HG03139 (cell line): ENCODE measurements around the gene PCGF3.
"Not testable (repeated sequence)": the region's sequence is repeated elsewhere in the genome, so short reads cannot be mapped to it uniquely, and the experiment has no call there.

ENCODE experiments used
- ATAC-seq: cut with Tn5 transposase; IDR thresholded peaks from one replicate; pipeline ENCODE4 v1.9.1; 2021; ENCODE audit not compliant: unreplicated experiment

The PCGF3 gene

DNA sequence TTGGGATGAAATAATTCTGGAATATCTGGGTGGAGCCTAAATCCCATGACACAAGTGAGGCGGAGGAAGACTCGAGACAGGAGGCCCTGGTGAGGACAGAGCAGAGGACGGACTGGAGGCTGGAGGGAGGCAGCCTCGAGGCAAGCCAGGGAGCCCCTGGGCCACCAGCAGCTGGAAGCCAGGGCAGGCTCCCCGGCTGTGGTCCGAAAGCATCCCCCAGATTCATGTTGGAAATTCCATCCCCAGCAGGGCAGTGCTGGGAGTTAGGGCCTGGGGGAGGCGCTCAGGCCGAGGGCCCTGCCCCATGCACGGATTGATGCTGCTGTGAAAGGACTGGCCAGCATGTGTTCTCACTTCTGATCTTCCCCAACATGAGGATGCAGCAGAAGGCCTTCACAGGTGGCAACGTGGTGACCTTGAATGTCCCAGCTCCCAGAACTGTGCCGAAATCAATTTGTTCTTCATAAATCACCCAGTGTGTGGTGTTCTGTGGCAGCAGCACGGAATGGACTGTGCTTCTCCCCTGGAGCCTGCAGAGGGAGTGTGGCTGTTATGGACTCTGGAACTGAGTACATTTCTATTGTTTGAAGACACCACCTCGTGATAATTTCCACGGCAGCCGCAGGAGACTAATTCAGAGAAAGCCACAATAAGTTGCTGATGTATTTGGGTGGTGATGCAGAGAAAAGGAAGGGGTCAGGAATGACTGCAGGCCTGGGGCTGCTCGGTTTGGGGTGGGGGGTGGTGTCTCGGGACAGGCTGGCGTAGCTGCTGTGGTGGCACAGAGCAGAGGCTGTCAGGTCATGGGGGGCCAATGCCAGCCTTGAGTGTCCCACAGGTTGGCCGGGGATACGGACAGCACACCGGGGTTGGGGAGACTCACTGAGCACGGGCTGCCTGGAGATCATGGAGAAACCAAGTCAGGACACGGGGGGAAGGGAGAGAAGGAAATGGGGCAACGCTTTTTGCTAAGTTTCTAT is 56.9 kb downstream of the PCGF3 start:
- ATAC-seq, result no peak

DNA sequence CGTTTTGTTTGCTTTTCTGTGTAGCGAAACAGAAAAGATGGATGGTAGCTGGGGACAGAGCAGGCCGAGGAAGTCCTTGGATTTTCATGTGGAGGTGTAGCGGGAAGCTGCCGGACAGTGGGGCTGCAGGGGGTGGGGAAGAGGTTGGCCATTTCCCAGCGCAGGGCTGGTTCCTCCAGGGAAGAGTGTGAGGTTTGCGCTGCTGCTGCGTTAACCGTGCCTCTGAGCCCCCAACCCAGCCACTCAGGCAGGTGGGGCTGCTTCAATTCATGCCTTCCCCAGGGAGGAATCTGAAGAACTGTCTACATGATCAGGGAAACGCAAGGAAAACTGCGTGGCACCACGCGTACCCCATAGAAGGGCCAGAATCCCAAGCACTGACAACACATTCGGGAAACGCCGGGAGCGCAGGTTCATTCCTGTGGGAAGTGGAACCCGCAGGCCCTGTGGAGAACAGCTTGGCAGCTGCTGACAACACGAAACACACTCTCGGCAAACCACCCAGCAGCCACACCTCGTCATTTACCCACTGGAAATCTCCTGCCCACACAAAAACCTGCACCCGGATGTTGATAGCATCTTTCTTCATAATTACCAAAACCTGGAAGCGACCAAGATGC is 57.7 kb downstream of the PCGF3 start:
- ATAC-seq, result no peak

DNA sequence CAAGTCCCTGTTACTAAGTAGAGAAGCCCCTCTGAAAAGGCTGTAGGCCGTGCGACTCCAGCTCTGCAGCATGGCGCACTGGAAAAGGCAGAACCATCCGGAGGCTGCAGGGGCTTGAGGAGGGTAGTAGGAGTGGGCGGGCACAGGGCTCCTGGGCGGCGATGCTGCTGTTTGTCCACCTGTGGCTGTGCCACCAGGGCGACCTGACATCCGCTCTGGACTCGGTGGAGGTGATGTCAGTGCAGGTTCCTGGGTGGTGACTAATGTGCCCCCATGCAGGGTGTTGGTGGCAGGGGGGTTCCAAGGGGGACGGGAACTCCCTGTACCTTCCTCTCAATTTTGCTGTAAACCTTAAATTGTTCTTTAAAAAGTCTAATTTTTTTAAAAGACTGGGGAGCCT is 58.3 kb downstream of the PCGF3 start:
- ATAC-seq, result no peak

DNA sequence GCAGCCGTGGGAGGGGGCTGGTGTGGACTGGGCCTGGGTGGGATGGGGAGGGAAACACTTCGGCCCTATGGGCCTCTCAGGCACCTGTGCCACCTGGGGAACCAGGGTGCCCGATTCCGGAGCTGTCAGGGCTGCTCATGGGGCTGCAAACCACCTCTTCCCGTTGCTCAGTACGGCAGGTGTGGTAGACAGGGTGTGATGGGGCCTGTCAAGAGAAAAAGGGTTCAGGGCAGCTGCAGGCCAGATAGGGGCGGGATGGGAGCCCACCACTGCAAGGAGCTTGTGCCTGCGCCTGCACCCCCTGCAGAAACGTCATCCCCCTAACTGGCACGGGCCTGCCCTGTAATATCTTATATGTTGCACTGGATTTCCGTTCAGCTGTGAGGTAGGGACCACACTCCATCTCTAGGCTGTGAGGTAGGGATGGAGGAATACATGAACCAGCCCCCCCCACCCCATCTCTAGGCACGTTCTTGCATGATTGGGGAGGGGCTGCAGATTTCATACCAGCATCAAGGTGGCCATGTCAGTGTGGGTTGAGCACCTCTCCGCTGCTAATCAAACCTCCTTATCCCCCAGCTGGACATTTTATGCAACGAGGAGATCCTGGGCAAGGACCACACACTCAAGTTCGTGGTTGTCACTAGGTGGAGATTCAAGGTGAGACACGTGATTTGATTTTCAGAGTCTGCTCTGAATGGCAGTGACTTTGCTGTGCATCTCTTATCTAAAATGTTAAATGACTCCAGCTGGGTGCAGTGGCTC is 59.0 kb downstream of the PCGF3 start:
- no peak for ATAC-seq

DNA sequence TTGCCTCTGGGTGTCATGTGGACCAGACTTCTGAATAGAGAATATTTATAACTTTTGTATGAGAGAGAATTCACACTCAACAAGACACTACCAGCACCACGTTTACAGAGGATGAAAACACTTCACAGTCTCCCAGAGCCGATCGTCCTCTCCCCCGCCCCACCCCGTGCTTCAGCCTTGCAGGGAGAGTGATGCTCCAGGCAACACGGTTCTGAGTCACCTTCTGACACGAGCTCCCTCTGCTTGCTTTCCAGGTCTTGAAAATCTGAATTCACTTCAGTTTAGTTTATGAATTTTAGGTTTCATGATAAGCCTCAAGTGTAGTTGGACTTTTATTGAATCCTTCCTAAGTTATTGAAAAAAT is 60.5 kb downstream of the PCGF3 start:
- no peak for ATAC-seq

DNA sequence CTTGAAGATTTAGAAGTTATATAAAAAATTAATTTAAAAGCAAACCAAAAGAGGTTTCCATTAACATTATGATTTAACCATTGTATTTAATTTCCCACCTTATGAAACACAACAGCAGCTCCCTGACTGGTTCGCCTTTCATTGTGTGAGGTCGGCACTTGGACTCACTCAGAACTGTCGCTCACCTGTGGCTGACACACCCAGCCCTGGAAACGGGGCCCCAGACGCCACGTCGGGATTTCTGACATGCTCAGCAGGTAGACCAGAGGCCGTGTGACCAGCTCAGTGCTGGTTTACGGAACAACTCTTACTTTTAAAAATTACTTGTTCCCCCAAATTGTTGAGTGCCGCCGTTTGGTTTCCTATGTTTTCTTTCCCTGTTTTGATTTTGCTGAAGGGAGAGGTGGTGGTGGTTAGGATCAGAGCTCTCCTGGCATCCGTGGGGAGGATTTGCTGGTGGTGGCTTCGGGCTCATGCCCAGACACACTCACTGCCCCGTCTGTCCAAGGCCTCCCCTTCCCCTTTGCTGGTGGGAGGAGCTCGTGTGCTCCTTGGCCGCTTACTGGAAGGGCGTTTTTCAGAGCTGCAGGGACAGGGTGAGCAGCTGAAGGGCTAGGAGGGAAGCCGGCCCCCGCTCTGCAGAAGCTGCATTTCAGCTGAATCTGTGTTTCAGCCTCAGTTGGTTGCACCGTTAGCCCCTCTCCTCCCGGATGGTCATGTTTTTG is 61.1 kb downstream of the PCGF3 start:
- no peak for ATAC-seq

DNA sequence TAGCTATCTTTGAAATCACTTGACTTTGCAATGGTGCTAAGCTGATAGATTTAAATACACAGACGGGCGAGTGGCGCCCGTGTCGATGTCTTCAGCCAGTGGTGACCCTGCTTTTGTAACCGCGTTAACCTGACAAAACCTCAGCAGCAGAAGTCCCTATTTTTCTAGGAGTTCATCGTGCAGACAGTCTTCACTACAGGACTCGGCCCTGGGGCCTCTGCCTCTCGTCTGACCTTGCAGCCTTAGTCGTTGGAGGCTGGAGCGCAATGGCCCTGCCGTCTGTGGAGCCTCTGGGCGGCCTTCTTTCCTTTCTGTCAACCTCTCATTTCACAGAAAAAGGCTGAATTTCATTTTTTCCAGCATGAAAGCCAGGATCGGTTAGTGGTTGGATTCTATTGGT is 62.4 kb downstream of the PCGF3 start:
- ATAC-seq, result no peak

DNA sequence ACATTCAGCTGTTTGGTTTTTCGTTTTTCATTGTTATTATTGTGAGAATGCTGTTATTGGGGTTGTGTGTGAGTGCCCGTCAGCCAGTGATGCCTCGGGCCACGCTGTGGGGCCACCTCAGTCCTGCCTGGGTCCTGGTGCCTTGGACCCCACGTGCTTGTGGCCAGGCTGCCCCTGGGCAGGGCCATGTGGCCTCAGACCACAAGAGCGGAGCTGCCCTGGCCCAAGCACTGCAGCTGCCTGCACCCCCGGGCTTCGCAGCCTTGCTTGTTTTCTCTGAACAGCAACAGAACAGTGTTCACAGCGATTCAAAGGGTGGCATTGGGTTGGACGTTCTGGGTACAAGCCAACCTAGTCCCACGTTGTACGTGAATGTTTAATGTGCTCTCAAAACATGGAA is 63.4 kb downstream of the PCGF3 start:
- ATAC-seq, result no peak

DNA sequence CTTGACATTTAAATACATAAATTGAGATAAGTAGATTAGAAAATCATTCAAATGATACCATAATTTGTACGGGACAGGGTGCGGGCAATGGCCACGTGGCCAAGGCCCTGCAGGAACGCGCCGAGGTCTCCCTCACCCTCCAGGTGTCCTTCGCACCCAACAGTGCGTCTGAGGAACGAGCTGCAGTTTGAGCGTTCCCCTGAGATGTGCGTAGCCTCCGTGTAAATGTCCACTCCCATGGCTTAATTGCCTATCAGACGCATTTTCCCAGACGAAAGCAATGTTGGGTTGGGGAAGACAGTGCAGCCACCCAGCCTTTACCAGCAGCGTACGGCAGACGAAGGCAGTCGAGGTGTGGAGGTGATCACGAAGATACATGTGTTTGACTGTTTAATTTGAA is 63.9 kb downstream of the PCGF3 start:
- ATAC-seq, result no peak

DNA sequence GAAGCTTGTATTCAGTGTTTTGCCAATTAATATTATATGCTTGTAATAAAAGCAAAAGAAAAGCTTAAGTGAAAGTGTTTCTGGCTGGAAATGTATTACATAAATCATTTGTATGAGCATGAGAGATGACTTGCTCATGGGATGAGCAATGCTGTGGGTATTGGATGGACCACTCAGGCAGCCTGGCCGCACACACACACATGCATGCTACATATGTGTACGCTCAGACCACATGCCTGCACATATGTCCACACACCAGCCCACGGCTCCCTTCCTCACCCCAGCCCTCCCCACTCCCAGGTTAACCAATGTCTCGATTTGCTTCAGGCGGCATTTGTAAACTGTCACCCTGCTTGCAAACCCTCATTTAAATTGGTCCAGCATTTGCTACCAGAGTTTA is 64.4 kb downstream of the PCGF3 start:
- no peak for ATAC-seq

DNA sequence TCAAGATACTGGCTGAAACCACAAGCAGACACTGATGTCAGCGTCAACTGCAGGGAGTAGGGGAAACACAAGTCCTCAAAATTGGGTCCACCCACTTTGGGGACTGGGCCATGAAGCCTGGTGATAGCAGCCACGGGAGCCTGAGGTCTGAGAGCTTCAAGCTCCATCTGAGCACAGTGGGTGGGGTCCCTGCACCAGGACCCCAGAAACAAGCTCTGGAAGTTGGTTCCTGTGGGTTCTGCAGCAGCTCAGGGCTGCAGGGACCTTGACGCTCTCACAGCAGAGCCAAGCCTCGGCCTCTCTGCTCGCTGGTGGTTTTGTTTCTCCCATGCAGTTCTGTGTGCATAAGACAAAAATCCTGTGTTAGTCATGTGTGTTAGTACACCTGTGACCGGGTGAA is 65.8 kb downstream of the PCGF3 start:
- ATAC-seq, result no peak

DNA sequence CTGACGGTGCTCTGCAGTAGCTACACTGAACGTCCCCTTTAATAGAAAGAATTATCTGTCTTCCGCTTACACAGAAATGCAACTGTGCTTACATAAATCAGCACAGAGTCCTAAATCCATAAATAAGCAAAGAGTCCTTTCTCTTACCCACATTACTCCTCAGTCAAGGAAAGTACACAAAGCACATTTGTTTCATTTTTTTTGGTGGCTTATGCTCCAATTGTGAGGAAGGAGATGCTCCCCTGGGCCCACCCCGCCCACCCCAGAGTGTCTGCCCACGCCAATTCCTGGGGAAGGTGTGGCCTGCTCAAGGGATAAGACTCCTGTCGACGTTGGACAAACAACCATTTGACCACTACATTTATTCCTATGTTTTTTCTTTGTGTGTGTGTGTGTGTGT is 66.5 kb downstream of the PCGF3 start:
- no peak for ATAC-seq

DNA sequence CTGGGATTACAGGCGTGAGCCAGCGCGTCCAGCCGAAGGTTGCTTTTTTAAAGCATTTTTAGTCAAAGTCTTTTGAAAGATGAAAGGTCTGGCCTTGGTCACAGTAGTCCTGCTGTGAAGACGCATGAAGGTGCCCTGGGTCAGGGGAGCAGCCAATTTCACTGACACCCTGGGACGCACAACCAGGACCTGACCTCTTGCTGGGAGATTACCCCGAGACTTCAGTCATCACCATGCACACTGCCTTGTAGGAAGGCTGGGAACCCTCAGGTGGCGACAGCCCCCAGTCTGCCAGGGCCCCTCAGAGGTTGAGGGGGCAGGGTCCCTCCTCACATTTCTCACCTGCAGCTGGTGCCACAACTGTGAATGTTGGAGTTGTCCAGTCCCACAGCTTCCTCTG is 67.1 kb downstream of the PCGF3 start:
- ATAC-seq, result no peak

DNA sequence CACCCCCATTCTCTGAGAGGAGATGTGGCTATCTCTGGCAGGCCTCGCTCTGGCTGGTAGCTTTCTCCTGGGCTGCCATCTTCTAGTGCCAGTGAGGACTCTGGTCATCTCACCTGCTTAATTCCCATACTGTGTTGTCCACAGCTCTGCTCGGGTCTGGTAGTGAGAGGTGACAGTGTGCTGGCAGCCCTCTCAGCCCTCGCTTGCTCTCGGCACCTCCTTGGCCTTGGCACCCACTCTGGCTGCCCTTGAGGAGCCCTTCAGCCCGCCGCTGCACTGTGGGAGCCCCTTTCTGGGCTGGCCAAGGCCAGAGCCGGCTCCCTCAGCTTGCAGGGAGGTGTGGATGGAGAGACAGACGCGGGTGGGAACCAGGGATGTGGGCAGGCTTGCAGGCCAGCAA is 67.6 kb downstream of the PCGF3 start:
- no peak for ATAC-seq

DNA sequence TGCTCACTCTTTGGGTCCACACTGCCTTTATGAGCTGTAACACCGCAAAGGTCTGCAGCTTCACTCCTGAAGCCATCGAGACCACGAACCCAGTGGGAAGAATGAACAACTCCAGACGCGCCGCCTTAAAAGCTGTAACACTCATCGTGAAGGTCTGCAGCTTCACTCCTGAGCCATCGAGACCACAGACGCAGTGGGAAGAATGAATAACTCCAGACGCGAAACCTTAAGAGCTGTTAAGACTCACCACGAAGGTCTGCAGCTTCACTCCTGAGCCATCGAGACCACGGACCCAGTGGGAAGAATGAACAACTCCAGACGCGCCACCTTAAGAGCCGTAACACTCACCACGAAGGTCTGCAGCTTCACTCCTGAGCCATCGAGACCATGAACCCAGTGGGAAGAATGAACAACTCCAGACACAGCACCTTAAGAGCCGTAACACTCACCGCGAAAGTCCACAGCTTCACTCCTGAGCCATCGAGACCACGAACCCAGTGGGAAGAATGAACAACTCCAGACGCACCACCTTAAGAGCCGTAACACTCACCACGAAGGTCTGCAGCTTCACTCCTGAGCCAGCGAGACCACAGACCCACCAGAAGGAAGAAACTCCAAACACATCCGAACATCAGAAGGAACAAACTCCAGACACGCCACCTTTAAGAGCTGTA is 68.9 kb downstream of the PCGF3 start:
- ATAC-seq, result not testable (repeated sequence)

DNA sequence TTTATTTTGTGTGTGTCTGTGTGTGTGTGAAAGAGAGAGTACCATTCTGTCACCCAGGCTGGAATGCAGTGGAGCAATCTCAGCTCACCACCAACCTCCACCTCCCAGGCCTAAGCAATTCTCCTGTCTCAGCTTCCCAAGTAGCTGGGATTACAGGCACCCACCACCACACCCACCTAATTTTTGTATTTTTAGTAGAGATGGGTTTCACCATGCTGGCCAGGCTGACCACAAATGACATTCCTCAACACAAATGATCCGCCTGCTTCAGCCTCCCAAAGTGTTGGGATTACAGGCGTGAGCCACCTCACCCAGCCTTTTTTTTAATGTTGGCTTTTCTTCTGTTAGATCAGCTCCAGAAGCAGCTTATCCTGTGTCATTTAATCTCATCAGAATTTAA is 69.9 kb downstream of the PCGF3 start:
- ATAC-seq, result not testable (repeated sequence)

DNA sequence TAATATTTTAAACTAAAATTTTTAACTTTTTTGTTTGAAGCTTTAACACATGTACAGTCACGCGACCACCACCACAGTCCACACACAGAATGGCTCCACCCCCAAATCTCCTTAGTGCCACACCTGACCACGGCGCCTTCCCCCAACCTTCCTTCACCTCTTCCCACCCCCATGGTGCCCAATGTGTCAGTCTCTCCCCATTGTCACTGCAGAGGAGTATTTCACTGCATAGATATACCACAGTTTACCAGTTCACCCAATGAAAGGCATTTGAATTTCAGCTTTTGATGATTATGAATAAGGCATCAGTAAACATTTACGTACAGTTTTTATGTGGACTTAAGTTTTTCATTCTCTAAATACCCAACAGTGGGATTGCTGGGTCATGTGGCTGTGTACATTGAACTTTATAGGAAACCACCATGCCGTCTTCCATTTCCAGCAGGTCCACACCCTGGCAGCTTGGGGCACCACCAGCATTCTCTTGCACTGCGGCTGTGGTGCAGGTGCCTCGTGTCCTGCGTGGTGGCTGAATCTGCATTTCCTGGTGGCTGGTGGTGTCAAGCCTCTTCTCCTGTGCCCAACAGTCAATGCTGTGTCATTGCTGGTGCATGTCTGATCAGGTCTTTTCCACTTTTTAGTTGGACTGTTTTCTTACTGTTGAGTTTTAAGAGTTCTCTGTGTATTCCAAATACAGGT is 71.3 kb downstream of the PCGF3 start:
- ATAC-seq, result no peak

DNA sequence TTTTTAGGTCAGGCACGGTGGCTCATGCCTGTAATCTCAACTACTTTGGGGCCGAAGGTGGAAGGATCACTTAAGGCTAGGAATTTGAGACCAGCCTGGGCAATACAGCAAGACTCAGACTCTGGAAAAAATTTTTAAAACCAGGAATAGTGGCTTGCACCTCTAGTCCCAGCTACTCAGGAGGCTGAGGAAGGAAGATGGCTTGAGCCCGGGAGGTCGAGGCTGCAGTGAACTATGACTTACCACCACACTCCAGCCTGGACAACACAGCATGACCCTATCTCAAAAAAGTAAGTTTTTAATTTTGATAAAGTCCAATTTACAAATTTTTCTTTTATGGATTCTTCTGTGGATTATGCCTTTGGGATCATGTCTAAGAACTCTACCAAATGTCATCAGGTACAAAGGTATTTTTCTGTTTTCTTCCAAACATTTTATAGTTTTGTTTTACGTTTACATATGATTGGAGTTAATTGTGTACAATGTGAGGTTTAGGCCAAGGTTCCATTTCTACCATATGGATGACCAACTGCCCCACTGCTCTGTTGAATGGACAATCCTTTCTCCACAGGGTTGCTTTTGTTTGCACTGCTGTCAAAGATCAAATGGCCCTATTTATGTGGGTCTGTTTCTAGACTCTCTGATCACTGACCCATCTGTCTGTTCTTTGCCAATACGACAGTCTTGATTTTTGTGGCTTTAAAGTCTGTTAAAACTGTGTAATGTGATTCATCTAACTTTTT is 72.1 kb downstream of the PCGF3 start:
- no peak for ATAC-seq

DNA sequence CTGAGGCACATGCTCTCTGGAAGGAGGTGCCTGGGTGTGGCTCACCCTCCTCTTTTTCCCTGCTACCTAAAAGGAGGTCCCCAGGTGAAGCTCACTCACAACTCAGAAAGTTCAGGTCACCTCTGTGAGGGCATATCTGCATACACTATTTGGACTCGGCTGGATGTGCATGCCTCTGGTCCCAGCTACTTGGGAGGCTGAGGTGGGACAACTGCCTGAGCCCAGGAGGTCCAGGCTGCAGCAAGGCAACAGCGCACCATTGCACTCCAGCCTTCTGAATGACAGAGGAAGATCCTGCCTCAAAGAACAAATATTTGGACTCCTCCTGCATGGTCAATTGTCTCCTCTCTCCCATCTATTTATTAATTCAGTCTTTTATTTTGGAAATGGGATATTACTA is 73.9 kb downstream of the PCGF3 start:
- no peak for ATAC-seq
